Activated CD4-positive, alpha-beta T cell treated with anti-CD3 and anti-CD28 coated beads for 36 hours (primary cell): ENCODE measurements around the gene CLEC1B. TPM values are rescaled to one million over a fixed set of nuclear protein-coding genes. Genes with fewer than 3 reads are reported as not detected.
"Not testable (repeated sequence)": the region's sequence is repeated elsewhere in the genome, so short reads cannot be mapped to it uniquely, and the experiment has no call there.

Experiments used
- ATAC-seq: fragments of 200-7000 bp; cut with Tn5 transposase; one replicate; pipeline ENCODE4 v1.10.0; 2021; ENCODE audit warnings: mild to moderate bottlenecking, moderate library complexity
- CTCF ChIA-PET: fragments of 350-600 bp; sonication (Branson Sonifier 250); formaldehyde crosslinking; loops from one replicate; lab custom pipeline; 2021; ENCODE audit warnings: antibody characterized with exemption; lab: Charles Lee
- POLR2A ChIA-PET: fragments of 350-600 bp; sonication (Branson Sonifier 250); formaldehyde crosslinking; loops from one replicate; lab custom pipeline; 2021; ENCODE audit warnings: antibody characterized with exemption, inconsistent platforms; lab: Charles Lee
- DNase-seq: peaks from one replicate; pipeline ENCODE4 v3.0.0-alpha.2; 2020
- H3K27ac Mint-ChIP-seq: one replicate; pipeline ENCODE4 v1.8.0; 2021; ENCODE audit warnings: mixed read lengths
- H3K27me3 Mint-ChIP-seq: one replicate; pipeline ENCODE4 v1.8.0; 2021; ENCODE audit warnings: mixed read lengths
- H3K36me3 Mint-ChIP-seq: one replicate; pipeline ENCODE4 v1.8.0; 2021; ENCODE audit warnings: low read depth, mixed read lengths
- H3K4me1 Mint-ChIP-seq: one replicate; pipeline ENCODE4 v1.8.0; 2021; ENCODE audit warnings: mixed read lengths
- H3K4me3 Mint-ChIP-seq: one replicate; pipeline ENCODE4 v1.8.0; 2021; ENCODE audit warnings: mild to moderate bottlenecking, moderate library complexity, mixed read lengths
- H3K9me3 Mint-ChIP-seq: one replicate; pipeline ENCODE4 v1.8.0; 2021; ENCODE audit warnings: low read depth, mixed read lengths
- intact Hi-C, 2 experiments: fragments of 100-400 bp; cut with DNase I in 1 of 2; cut with micrococcal nuclease in 1 of 2; formaldehyde crosslinking; loops; one replicate each; pipeline versions ENCODE4 v1.14.2 to v1.15.1; 2022 to 2024; cut with DNase I, micrococcal nuclease
- total RNA-seq, 2 experiments: library from RNA; stranded (reverse); gene quantifications; one replicate each; pipeline ENCODE4 v1.2.3, GENCODE V29; 2021

Gene CLEC1B
- total RNA-seq, 2 experiments from 2014 or later: not detected

- no peaks in the 10 kb centered on the region for H3K36me3 Mint-ChIP-seq
- POLR2A ChIA-PET: no interaction called here
- ATAC-seq: no peak
- no peak for DNase-seq
- no peaks in the 10 kb centered on the region for H3K9me3 Mint-ChIP-seq
- H3K27ac Mint-ChIP-seq: no peak overlapping the region
- H3K4me3 Mint-ChIP-seq: no peak overlapping the region
- intact Hi-C loops: loop anchor here in 1 of 2 experiments (10.0 kb wide), 1 partner anchor 277 kb away; no protein-coding TSS in a partner anchor
- peaks cover 2% of the 10 kb centered on the region for H3K27me3 Mint-ChIP-seq
- no peaks in the 10 kb centered on the region for H3K4me1 Mint-ChIP-seq
- CTCF ChIA-PET: interaction anchor here (0.5 kb wide), 1 partner anchor 13 kb away, joined by 3 read pairs; no protein-coding TSS in a partner anchor
Observed at GRCh38 chr12:10021342-10021741, 22.4 kb upstream of the CLEC1B start.

- DNase-seq: no peak
Observed at GRCh38 chr12:10018386-10018785, 19.5 kb upstream of the CLEC1B start.

GRCh38 chr12:10016881-10017280, 18.0 kb upstream of the CLEC1B start:
- ATAC-seq (no peak), DNase-seq (no peak)
- Mint-ChIP-seq H3K4me1 (no peaks in the 10 kb centered on the region), H3K27ac (no peak overlapping the region), H3K36me3 (no peaks in the 10 kb centered on the region), H3K4me3 (no peak overlapping the region), H3K9me3 (no peaks in the 10 kb centered on the region), H3K27me3 (peaks cover 5% of the 10 kb centered on the region)
- intact Hi-C loops: no loop called here
- POLR2A ChIA-PET: no interaction called here
- CTCF ChIA-PET: interaction anchor here (0.7 kb wide), 1 partner anchor 57 kb away, joined by 3 read pairs; no protein-coding TSS in a partner anchor

More at GRCh38 chr12:10018386-10018785, 19.5 kb upstream of the CLEC1B start:
- ATAC-seq: no peak
- Mint-ChIP-seq H3K27me3 (peaks cover 5% of the 10 kb centered on the region), H3K4me3 (no peak overlapping the region), H3K9me3 (no peaks in the 10 kb centered on the region), H3K36me3 (no peaks in the 10 kb centered on the region), H3K27ac (no peak overlapping the region), H3K4me1 (no peaks in the 10 kb centered on the region)
- ChIA-PET CTCF (interaction anchor here (0.5 to 1.2 kb wide), 2 partner anchors 8 to 12 kb away, joined by 3 read pairs; no protein-coding TSS in a partner anchor), POLR2A (no interaction called here)
- intact Hi-C loops: no loop called here

GRCh38 chr12:10015450-10015849, 16.5 kb upstream of the CLEC1B start:
- peaks cover 5% of the 10 kb centered on the region for H3K27me3 Mint-ChIP-seq
- H3K36me3 Mint-ChIP-seq: no peaks in the 10 kb centered on the region
- no peak overlapping the region for H3K4me3 Mint-ChIP-seq
- ChIA-PET POLR2A (no interaction called here), CTCF (no interaction called here)
- DNase-seq (no peak), ATAC-seq (no peak)
- H3K27ac Mint-ChIP-seq: no peak overlapping the region
- no peaks in the 10 kb centered on the region for H3K9me3 Mint-ChIP-seq
- intact Hi-C loops: no loop called here
- no peaks in the 10 kb centered on the region for H3K4me1 Mint-ChIP-seq

GRCh38 chr12:10012630-10013330, 13.9 kb upstream of the CLEC1B start:
- no peak for DNase-seq
- H3K27ac Mint-ChIP-seq: no peak overlapping the region
- ATAC-seq: no peak
- no peaks in the 10 kb centered on the region for H3K4me1 Mint-ChIP-seq
- no peaks in the 10 kb centered on the region for H3K9me3 Mint-ChIP-seq
- H3K4me3 Mint-ChIP-seq: no peak overlapping the region
- H3K27me3 Mint-ChIP-seq: peaks cover 7% of the 10 kb centered on the region
- CTCF ChIA-PET: interaction anchor here (0.8 to 3.8 kb wide), 4 partner anchors 10 to 199 kb away, joined by 3 to 15 read pairs (median 4); no protein-coding TSS in a partner anchor
- no peaks in the 10 kb centered on the region for H3K36me3 Mint-ChIP-seq
- intact Hi-C loops: loop anchor here in 1 of 2 experiments (5.0 kb wide), 1 partner anchor 130 kb away; no protein-coding TSS in a partner anchor
- POLR2A ChIA-PET: interaction anchor here (0.7 kb wide), 1 partner anchor 52 kb away, joined by 4 read pairs; no protein-coding TSS in a partner anchor

GRCh38 chr12:10001171-10001776, 2.4 kb upstream of the CLEC1B start:
- H3K27ac Mint-ChIP-seq: no peak overlapping the region
- no peak overlapping the region for H3K4me3 Mint-ChIP-seq
- CTCF ChIA-PET: no interaction called here
- intact Hi-C loops: loop anchor here in 1 of 2 experiments (10.0 kb wide), 1 partner anchor 186 kb away; no protein-coding TSS in a partner anchor
- POLR2A ChIA-PET: no interaction called here
- H3K36me3 Mint-ChIP-seq: no peaks in the 10 kb centered on the region
- DNase-seq: no peak
- no peaks in the 10 kb centered on the region for H3K9me3 Mint-ChIP-seq
- ATAC-seq: no peak
- no peaks in the 10 kb centered on the region for H3K27me3 Mint-ChIP-seq
- no peaks in the 10 kb centered on the region for H3K4me1 Mint-ChIP-seq

- DNase-seq: no peak
- Mint-ChIP-seq H3K4me1 (no peaks in the 10 kb centered on the region), H3K4me3 (no peak overlapping the region), H3K9me3 (no peaks in the 10 kb centered on the region), H3K36me3 (no peaks in the 10 kb centered on the region), H3K27me3 (peaks cover 19% of the 10 kb centered on the region), H3K27ac (no peak overlapping the region)
- intact Hi-C loops: no loop called here
- no peak for ATAC-seq
- CTCF ChIA-PET: no interaction called here
- POLR2A ChIA-PET: no interaction called here
Observed at GRCh38 chr12:9992296-9992695, 6.6 kb downstream of the CLEC1B start.

- Mint-ChIP-seq H3K36me3 (no peaks in the 10 kb centered on the region), H3K9me3 (no peaks in the 10 kb centered on the region), H3K27me3 (peaks cover 19% of the 10 kb centered on the region), H3K27ac (no peak overlapping the region), H3K4me1 (no peaks in the 10 kb centered on the region), H3K4me3 (no peak overlapping the region)
- ChIA-PET CTCF (interaction anchor here (1.3 kb wide), 1 partner anchor 8 kb away, joined by 6 read pairs; no protein-coding TSS in a partner anchor), POLR2A (no interaction called here)
- intact Hi-C loops: no loop called here
- no peak for ATAC-seq
- no peak for DNase-seq
Observed at GRCh38 chr12:9991876-9992275, 7.0 kb downstream of the CLEC1B start.

- CTCF ChIA-PET: interaction anchor here (0.7 kb wide), 1 partner anchor 431 kb away, joined by 3 read pairs; no protein-coding TSS in a partner anchor
- H3K4me3 Mint-ChIP-seq: no peak overlapping the region
- DNase-seq (no peak), ATAC-seq (no peak)
- H3K27me3 Mint-ChIP-seq: no peaks in the 10 kb centered on the region
- no peaks in the 10 kb centered on the region for H3K4me1 Mint-ChIP-seq
- H3K9me3 Mint-ChIP-seq: no peaks in the 10 kb centered on the region
- POLR2A ChIA-PET: no interaction called here
- H3K36me3 Mint-ChIP-seq: no peaks in the 10 kb centered on the region
- H3K27ac Mint-ChIP-seq: no peak overlapping the region
- intact Hi-C loops: no loop called here
Observed at GRCh38 chr12:9980126-9980525, 18.8 kb downstream of the CLEC1B start.

- intact Hi-C loops: no loop called here
- no peak overlapping the region for H3K4me3 Mint-ChIP-seq
- ATAC-seq: no peak
- peaks cover 5% of the 10 kb centered on the region for H3K27me3 Mint-ChIP-seq
- H3K36me3 Mint-ChIP-seq: no peaks in the 10 kb centered on the region
- ChIA-PET POLR2A (no interaction called here), CTCF (interaction anchor here (0.5 to 1.1 kb wide), 3 partner anchors 16 to 233 kb away, joined by 3 read pairs; no protein-coding TSS in a partner anchor)
- no peak for DNase-seq
- no peaks in the 10 kb centered on the region for H3K9me3 Mint-ChIP-seq
- H3K27ac Mint-ChIP-seq: no peak overlapping the region
- no peaks in the 10 kb centered on the region for H3K4me1 Mint-ChIP-seq
Observed at GRCh38 chr12:9977916-9978315, 21.0 kb downstream of the CLEC1B start.

GRCh38 chr12:9976626-9977025, 22.3 kb downstream of the CLEC1B start:
- CTCF ChIA-PET, ATAC-seq, intact Hi-C loops, POLR2A ChIA-PET, H3K4me1 Mint-ChIP-seq, H3K9me3 Mint-ChIP-seq, H3K4me3 Mint-ChIP-seq, H3K27ac Mint-ChIP-seq, H3K36me3 Mint-ChIP-seq, DNase-seq, H3K27me3 Mint-ChIP-seq: not testable (repeated sequence)
